KOPT-K1 (cell line): ENCODE results near the gene NET1.
"Not testable (repeated sequence)": the region's sequence is repeated elsewhere in the genome, so short reads cannot be mapped to it uniquely, and the experiment has no call there.

ENCODE experiments used
- H3K27ac ChIP-seq: fragments of 200-600 bp; sonication (generic); 2 replicates; pipeline ENCODE4 v1.5.1; 2016; ENCODE audit warnings: antibody characterized with exemption, mild to moderate bottlenecking, low read depth, low read length; ENCODE audit not compliant: poor library complexity, severe bottlenecking
- H3K36me3 ChIP-seq: fragments of 200-600 bp; sonication (generic); 2 replicates; pipeline ENCODE4 v1.5.1; 2017; ENCODE audit warnings: antibody characterized with exemption, mild to moderate bottlenecking, low read length, moderate library complexity; ENCODE audit not compliant: insufficient read depth
- H3K9me3 ChIP-seq: fragments of 200-600 bp; sonication (generic); 2 replicates; pipeline ENCODE4 v1.5.1; 2017; ENCODE audit warnings: antibody characterized with exemption, low read length, mild to moderate bottlenecking; ENCODE audit not compliant: insufficient read depth, poor library complexity, severe bottlenecking

Gene NET1

GRCh38 chr10:5412277-5412941 is at the start of gene NET1:
Gene NET1, plus strand, starts transcription at chr10:5412557. Its CDS starts 136 bp downstream, at chr10:5412693.
- H3K27ac ChIP-seq: peak within 1 kb of the TSS; percentile 73
- no peaks in the 10 kb centered on the region; the same call in 1 of the 2 replicates for H3K36me3 ChIP-seq
- peaks cover 16% of the 10 kb centered on the region for H3K9me3 ChIP-seq

- H3K36me3 ChIP-seq: no peaks in the 10 kb centered on the region
- no peaks in the 10 kb centered on the region for H3K9me3 ChIP-seq
- H3K27ac ChIP-seq: no peak overlapping the region
Observed at GRCh38 chr10:5362873-5363272, 49.5 kb upstream of the NET1 start.

GRCh38 chr10:5364374-5364773 is 48.0 kb upstream of the NET1 start:
- H3K27ac ChIP-seq: no peak overlapping the region
- no peaks in the 10 kb centered on the region for H3K9me3 ChIP-seq
- H3K36me3 ChIP-seq: no peaks in the 10 kb centered on the region

GRCh38 chr10:5364890-5365338 is 47.4 kb upstream of the NET1 start, which contains the start of gene UCN3:
Gene UCN3, plus strand, starts transcription at chr10:5364966. Its CDS starts 8,755 bp downstream, at chr10:5373721.
- H3K27ac ChIP-seq: no peak within 1 kb of the TSS
- no peaks in the 10 kb centered on the region for H3K36me3 ChIP-seq
- H3K9me3 ChIP-seq: peaks cover 2% of the 10 kb centered on the region

- H3K27ac ChIP-seq: no peak overlapping the region
- peaks cover 13% of the 10 kb centered on the region for H3K9me3 ChIP-seq
- H3K36me3 ChIP-seq: no peaks in the 10 kb centered on the region
Observed at GRCh38 chr10:5365928-5366327, 46.4 kb upstream of the NET1 start.

- Histone ChIP-seq H3K27ac (no peak overlapping the region), H3K36me3 (no peaks in the 10 kb centered on the region), H3K9me3 (peaks cover 17% of the 10 kb centered on the region)
Observed at GRCh38 chr10:5369362-5370158, 42.8 kb upstream of the NET1 start.

GRCh38 chr10:5370493-5371352 is 41.6 kb upstream of the NET1 start:
- Histone ChIP-seq H3K9me3 (peaks cover 17% of the 10 kb centered on the region), H3K27ac (no peak overlapping the region), H3K36me3 (no peaks in the 10 kb centered on the region)

- Histone ChIP-seq H3K36me3 (no peaks in the 10 kb centered on the region), H3K9me3 (peaks cover 17% of the 10 kb centered on the region), H3K27ac (no peak overlapping the region)
Observed at GRCh38 chr10:5373307-5373706, 39.0 kb upstream of the NET1 start.

GRCh38 chr10:5373891-5374611 is 38.3 kb upstream of the NET1 start:
- no peak overlapping the region for H3K27ac ChIP-seq
- H3K36me3 ChIP-seq: no peaks in the 10 kb centered on the region

GRCh38 chr10:5376450-5376849 is 35.9 kb upstream of the NET1 start:
- H3K27ac ChIP-seq: no peak overlapping the region
- H3K36me3 ChIP-seq: no peaks in the 10 kb centered on the region
- peaks cover 5% of the 10 kb centered on the region for H3K9me3 ChIP-seq

More at GRCh38 chr10:5373891-5374611, 38.3 kb upstream of the NET1 start:
- H3K9me3 ChIP-seq: peaks cover 17% of the 10 kb centered on the region

- not testable (repeated sequence) for H3K9me3 ChIP-seq, H3K27ac ChIP-seq, H3K36me3 ChIP-seq
Observed at GRCh38 chr10:5379202-5379601, 33.2 kb upstream of the NET1 start.

GRCh38 chr10:5380395-5380794 is 32.0 kb upstream of the NET1 start:
- H3K27ac ChIP-seq, H3K9me3 ChIP-seq, H3K36me3 ChIP-seq: not testable (repeated sequence)

- H3K27ac ChIP-seq: no peak overlapping the region
- peaks cover 5% of the 10 kb centered on the region for H3K9me3 ChIP-seq
- H3K36me3 ChIP-seq: no peaks in the 10 kb centered on the region
Observed at GRCh38 chr10:5381187-5381586, 31.2 kb upstream of the NET1 start.

- H3K36me3 ChIP-seq: no peaks in the 10 kb centered on the region
- peaks cover 13% of the 10 kb centered on the region for H3K9me3 ChIP-seq
- no peak overlapping the region for H3K27ac ChIP-seq
Observed at GRCh38 chr10:5385224-5385623, 27.1 kb upstream of the NET1 start.
